ENCODE data around the gene BCAS3. TPM values are rescaled to one million over a fixed set of nuclear protein-coding genes. Genes with fewer than 3 reads are reported as not detected.

The BCAS3 gene
- total RNA-seq, 6 experiments from 2014 or later: 9.2 to 22.1 (median 14.2) TPM

DNA sequence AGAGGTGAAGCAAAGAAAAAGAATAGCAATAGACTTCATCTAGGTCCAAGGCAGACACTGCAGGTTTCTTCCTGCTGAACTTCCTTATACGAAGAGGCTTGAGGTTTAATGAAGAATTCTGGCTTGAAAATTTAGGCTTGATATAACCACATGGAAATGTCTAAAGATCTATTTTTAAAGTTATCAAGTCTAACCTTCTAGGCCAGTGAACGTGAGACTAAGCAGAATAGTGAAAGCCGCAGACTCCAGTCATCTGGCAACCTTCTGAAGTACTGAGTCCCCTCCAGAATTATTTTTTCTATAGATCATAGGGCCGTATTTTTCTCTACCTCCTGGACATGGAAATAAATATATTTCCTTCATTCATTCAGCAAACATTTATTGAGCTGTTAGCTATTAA, 333.6 kb downstream of the BCAS3 start:
- intact Hi-C loops (cut with DNase I): no loop called here

DNA sequence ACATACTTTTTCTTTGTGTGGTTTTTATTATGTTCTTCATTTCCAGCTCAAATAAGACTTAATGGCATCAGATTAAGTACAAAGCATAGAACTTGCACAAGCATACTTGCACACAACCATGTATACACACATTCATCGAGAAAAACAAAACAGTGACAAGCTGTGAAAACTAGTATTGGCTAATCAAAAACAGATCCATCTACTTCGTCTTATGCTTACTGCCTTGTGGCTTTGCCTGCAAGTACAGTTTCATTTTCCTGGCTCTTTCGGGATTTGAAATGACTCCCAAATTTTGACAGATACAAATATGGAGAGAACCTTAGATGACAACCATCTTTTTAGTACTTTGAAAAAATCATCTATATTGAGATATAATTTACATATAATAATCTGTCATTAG, 338.3 kb downstream of the BCAS3 start:
- H3K9me3 ChIP-seq: no peaks in the 10 kb centered on the region
- ATAC-seq (no peak), DNase-seq (no peak)
- H3K4me3 ChIP-seq: no peak overlapping the region
- no peaks in the 10 kb centered on the region for H3K27me3 ChIP-seq
- WGBS (ENCODE audit: insufficient coverage, low coverage, low lambda C conversion rate, missing lambda C conversion rate): 77% methylated on average over 3 of the region's 3 CpGs
- intact Hi-C loops (cut with DNase I): no loop called here
- no peak overlapping the region for H3K27ac ChIP-seq
- TF ChIP-seq POLR2A (IDR thresholded peaks at IDR 0.05): no peak
- TF ChIP-seq, protein P1, sequence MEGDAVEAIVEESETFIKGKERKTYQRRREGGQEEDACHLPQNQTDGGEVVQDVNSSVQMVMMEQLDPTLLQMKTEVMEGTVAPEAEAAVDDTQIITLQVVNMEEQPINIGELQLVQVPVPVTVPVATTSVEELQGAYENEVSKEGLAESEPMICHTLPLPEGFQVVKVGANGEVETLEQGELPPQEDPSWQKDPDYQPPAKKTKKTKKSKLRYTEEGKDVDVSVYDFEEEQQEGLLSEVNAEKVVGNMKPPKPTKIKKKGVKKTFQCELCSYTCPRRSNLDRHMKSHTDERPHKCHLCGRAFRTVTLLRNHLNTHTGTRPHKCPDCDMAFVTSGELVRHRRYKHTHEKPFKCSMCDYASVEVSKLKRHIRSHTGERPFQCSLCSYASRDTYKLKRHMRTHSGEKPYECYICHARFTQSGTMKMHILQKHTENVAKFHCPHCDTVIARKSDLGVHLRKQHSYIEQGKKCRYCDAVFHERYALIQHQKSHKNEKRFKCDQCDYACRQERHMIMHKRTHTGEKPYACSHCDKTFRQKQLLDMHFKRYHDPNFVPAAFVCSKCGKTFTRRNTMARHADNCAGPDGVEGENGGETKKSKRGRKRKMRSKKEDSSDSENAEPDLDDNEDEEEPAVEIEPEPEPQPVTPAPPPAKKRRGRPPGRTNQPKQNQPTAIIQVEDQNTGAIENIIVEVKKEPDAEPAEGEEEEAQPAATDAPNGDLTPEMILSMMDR (IDR thresholded peaks at IDR 0.05): no peak
- H3K4me1 ChIP-seq: no peaks in the 10 kb centered on the region
- H3K36me3 ChIP-seq: no peaks in the 10 kb centered on the region

More for the DNA sequence above, 333.6 kb downstream of the BCAS3 start:
- H3K36me3 ChIP-seq: no peaks in the 10 kb centered on the region
- TF ChIP-seq, protein P1 (IDR thresholded peaks at IDR 0.05): no peak
- TF ChIP-seq POLR2A (IDR thresholded peaks at IDR 0.05): no peak
- H3K4me1 ChIP-seq: no peaks in the 10 kb centered on the region
- DNase-seq (no peak), ATAC-seq (no peak)
- H3K4me3 ChIP-seq: no peak overlapping the region
- no peak overlapping the region for H3K27ac ChIP-seq
- no peaks in the 10 kb centered on the region for H3K27me3 ChIP-seq
- 81% methylated on average over 4 of the region's 4 CpGs for WGBS (ENCODE audit: insufficient coverage, low coverage, low lambda C conversion rate, missing lambda C conversion rate)
- H3K9me3 ChIP-seq: no peaks in the 10 kb centered on the region

DNA sequence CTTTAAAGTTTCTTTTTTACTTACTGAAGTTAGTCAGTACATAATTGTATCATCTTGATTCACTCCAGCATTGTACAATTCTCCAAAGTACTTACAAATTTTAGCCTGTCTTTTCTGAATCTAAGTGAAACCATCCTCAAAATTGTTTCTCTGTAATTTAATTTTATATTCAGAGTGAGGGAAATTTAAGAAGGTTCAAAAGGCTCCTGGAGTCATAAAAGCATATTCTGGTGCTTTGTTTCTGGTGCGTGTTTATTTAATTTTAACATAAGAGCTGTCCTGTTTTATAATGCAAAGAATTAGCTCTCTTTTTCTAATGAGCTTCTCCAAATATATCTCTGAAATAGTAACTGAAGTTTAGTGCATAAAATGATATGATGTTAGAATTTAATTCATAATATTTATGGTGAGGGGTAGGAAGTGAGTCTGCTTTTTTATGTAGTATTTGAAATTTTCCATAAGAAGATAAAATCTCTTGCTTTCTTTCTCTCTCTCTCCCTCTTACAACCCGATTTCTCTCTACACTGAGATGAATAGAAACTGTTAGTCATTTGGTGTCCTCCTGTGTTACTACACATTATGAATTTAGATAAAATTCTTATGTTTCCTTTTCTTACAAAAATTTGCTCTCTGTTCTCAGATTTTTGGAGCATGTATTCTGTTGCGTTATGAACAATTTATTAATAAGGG, 339.8 kb downstream of the BCAS3 start:
- DNase-seq (no peak), ATAC-seq (no peak)
- WGBS (ENCODE audit: insufficient coverage, low coverage, low lambda C conversion rate, missing lambda C conversion rate): 73% methylated on average over 3 of the region's 3 CpGs
- no peaks in the 10 kb centered on the region for H3K4me1 ChIP-seq
- intact Hi-C loops (cut with DNase I): no loop called here
- H3K4me3 ChIP-seq: no peak overlapping the region
- H3K36me3 ChIP-seq: no peaks in the 10 kb centered on the region
- H3K27ac ChIP-seq: no peak overlapping the region
- TF ChIP-seq, protein P1 (IDR thresholded peaks at IDR 0.05): no peak
- no peak for TF ChIP-seq POLR2A (IDR thresholded peaks at IDR 0.05)
- H3K9me3 ChIP-seq: no peaks in the 10 kb centered on the region
- H3K27me3 ChIP-seq: no peaks in the 10 kb centered on the region

DNA sequence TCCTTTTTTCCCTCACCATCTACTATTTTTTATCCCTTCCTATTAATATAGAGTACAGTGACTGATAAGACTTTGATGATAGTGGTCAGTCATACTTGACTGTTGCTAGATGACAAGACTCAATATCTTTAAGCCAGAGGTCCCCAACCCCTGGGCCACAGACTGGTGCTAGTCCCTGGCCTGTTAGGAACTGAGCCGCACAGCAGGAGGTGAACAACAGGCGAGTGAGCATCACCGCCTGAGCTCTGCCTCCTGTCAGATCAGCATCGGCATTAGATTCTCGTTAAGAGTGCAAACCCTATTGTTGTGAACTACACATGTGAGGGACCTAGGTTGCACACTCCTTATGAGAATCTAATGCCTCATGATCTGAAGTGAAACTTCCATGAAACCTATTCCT, 341.3 kb downstream of the BCAS3 start:
- Histone ChIP-seq H3K36me3 (no peaks in the 10 kb centered on the region), H3K4me3 (no peak overlapping the region), H3K9me3 (no peaks in the 10 kb centered on the region), H3K4me1 (no peaks in the 10 kb centered on the region), H3K27ac (no peak overlapping the region), H3K27me3 (no peaks in the 10 kb centered on the region)
- intact Hi-C loops (cut with DNase I): no loop called here
- ATAC-seq: no peak
- DNase-seq: no peak
- TF ChIP-seq, protein P1 (IDR thresholded peaks at IDR 0.05): no peak
- WGBS (ENCODE audit: insufficient coverage, low coverage, low lambda C conversion rate, missing lambda C conversion rate): 100% methylated on average over 3 of the region's 5 CpGs
